ENCODE data around the gene BMP7.

- TF ChIP-seq EZH2 (IDR thresholded peaks at IDR 0.05; ENCODE audit: insufficient read depth, poor library complexity, severe bottlenecking): no peak
- TF ChIP-seq EZH2phosphoT487 (IDR thresholded peaks at IDR 0.05; ENCODE audit: insufficient read depth, low read depth): no peak
These were observed 15.7 kb downstream of the BMP7 start for GRCh38 chr20:57250607-57251343.
